ENCODE measurements around the gene SLC25A53.
"Not testable (repeated sequence)": the region's sequence is repeated elsewhere in the genome, so short reads cannot be mapped to it uniquely, and the experiment has no call there.

Gene SLC25A53

DNA sequence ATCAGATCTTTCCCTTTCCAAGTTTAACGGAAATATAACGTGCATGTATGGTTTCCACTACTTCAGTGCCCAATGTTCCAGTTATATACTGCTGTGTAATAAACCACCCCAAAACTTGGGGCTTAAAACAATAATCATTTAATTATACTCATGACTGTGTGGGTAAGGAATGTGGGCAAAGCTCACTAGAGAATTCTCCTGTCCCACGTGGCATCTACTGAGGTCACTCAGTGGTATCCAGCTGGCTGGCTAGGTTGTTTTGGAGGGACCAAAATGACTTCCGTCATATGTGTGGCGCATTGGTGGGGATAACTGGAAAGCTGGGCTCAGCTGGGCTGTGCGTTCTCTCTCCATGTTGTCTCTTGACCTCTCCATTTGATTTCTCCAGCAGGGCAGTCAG is 26.0 kb downstream of the SLC25A53 start:
- FAIRE-seq, result no peak

DNA sequence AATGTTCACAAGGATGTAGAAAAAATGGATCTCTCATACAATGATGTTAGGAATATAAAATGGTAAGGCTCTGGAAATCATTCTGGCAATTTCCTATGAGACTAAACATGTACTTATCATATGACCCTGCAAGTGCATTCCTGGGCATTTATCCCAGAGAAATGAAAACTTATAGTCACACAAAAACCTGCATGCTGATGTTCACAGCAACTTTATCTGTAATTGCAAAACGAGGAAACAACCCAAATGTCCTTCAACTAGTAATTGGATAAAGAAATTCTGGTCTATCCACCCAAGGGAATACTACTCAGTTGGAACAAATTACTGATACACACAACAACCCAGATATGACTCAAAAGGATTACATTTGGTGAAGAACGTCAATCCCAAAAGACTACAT is 30.0 kb downstream of the SLC25A53 start:
- no peak for FAIRE-seq

DNA sequence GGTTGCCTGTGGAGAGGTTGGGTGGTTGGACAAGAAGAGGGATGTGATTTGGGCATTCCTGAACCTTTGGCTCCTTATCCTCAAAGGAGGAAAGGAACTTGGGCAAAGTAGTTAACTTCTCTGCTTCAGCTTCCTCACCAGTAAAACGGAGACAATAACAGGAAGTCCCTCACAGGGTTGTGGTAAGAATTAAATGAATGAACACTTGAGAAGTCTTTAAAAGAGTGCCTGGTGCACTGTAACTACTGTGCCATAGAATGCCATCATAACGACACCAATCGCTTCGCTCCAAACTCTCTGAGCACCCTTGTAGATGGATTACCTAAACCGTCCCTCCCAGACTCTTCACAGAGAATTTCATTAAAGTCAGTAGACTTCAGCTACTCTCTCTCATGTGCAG is 34.0 kb downstream of the SLC25A53 start:
- no peak for FAIRE-seq

DNA sequence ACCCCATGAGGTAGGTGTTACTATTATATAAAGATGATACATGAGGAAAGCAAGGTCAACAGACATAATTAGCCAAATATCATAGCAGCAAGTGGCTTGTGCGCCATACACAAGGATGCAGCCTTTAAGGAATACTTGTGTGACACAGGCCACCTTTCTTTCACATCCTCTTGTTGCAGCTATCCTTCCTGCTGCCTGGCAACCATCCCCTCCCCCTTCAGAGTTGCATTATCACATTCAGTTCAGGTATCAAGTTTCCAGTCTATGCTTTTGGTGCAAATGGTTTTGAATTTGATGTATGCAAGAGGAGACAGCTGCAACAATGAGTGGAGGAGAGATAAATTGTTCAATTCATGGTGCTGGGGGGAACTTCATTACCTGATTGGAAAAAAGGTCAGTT is 38.0 kb downstream of the SLC25A53 start:
- no peak for FAIRE-seq

DNA sequence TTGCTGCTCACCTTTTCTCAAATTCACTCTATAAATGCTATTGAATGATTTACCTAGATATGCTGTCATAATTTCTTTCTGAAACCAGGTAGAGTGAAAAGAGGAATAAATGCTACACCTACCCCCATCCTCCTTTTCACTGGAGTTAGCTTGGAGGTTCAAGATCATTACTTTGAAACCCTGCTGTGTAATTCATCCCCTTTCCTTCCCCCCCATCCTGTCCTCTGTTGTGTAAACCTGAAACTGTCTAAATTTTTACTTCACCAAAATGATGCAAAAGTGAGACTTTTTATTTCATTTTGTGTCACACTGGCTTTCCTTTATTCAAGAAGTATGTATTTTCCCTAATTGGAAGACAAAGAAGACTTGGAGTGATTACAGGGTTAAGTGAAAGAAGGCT is 39.0 kb downstream of the SLC25A53 start:
- FAIRE-seq, result peak; percentile 53

DNA sequence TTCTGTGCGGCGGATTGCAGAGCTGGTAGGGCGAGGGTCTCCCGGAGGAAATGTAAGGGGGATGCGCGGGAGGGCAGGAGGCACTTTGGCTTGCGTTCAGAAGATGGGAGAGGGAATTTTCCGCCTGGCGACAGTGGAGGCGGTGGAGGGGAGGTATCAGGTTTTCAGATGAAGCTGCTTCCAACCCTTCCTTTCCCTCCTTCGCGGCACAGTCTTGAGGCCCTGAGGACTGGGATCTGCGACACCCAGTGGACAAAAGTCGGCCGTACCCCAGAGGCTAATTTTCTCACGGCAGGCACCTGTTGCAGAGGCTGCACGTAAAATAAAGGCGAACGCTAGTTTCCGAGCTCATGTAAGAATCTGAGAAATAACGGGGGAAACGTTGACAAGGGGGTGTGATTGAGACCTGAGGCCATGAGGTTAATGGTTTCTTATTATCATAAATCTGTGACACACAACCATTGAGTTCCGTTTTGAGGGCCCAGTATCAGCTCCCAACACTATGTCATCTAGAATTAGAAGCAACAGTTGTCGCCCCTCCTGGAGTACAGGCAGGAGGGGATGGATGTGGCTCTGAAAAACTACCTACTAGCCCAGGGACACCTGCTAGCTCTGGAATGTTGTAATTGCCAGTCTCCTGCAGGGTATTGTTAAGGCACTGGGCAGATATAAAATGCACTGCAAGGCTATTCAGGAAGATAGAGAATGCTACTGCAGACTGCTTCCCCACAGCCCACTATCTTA is 43.4 kb downstream of the SLC25A53 start:
- no peak for FAIRE-seq

DNA sequence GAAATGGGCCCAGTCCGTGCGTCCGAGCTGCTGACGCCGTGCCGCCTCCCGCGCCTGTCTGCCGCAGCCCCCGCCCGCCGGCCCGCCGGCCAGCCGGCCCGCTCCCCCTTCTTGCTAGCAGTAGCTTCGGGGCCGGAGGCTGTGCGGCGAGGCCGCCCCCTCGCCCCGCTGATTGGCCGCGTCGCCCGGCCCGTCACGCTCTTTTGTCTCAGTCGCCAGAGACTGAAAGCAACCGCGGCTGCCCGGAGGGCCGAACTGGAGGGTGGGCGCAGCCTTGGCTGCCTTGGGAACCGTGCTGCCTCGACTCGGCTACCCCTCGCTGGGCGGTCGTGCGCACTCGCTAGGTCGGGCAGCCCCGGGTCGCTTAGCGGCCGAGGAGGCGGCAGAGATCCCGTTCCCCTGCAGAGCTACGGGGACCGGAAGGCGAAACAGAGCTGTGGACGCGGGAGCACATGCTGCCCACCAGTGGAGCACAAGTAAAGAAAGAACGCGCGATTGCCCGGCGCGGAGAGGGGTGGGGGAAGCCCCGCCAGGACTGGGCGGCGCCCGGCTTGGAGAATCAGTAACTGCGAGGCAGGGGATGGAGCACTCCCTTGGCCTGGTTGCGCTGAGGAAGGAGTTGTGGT is 44.4 kb downstream of the SLC25A53 start, which contains the start of gene ZCCHC18:
ZCCHC18 (plus strand) TSS at position 198 of the 626 bp plus-strand sequence. CDS start 1,589 bp downstream, outside the sequence.
- FAIRE-seq, result no peak

DNA sequence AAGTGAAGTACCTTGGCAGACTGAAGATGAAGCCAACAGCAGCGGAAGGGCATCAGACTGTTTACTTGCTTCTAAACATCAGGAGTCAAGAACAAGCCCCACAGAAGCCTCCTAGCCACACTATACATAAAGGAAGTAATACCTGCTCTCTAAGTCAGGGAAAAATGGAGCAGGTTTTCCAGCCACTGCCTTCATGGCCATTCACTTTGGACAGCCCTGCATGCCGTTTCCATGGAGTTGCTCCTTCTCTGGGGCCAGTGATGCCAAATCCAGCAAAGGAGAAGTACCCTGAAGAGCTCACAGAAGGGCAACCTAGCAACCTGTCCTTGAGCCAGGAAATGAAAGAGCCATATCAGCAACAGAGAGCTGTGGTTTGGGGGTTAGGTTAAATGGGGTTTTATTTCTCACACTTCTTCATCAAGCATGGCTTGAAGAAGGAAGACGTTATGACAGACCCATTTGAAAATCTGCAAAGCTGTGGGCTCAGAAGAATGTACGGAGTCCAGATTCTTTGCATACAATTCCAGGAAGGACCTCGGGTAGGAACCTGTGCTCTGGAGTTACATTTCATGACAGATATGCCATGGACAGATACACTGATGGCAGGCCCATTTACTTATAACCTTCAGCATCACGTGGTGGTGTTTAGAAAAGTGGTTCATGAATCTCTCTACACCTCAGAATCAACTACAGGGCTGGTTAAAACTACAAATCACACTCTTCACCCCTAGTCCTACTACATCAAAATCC is 46.1 kb downstream of the SLC25A53 start:
- FAIRE-seq, result not testable (repeated sequence)

DNA sequence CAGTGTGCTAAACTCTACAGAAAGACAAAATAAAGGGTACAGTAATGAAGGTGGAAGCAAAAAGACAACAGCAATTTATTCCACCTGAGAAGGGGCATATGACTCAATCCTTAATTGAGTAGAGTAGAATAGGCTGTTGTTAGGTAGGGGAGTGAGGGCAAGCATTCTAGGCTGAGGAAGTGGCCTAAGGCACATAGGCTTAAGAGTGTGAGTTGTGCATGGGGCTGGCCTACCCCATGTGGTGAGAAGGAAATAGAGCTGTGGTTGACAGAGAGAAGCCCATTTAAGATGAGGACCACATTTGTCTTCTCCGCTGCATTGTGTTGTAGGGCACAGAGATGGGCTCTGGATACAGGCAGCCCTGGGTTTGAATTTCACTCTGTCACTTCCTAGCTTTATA is 47.9 kb downstream of the SLC25A53 start:
- FAIRE-seq, result no peak

DNA sequence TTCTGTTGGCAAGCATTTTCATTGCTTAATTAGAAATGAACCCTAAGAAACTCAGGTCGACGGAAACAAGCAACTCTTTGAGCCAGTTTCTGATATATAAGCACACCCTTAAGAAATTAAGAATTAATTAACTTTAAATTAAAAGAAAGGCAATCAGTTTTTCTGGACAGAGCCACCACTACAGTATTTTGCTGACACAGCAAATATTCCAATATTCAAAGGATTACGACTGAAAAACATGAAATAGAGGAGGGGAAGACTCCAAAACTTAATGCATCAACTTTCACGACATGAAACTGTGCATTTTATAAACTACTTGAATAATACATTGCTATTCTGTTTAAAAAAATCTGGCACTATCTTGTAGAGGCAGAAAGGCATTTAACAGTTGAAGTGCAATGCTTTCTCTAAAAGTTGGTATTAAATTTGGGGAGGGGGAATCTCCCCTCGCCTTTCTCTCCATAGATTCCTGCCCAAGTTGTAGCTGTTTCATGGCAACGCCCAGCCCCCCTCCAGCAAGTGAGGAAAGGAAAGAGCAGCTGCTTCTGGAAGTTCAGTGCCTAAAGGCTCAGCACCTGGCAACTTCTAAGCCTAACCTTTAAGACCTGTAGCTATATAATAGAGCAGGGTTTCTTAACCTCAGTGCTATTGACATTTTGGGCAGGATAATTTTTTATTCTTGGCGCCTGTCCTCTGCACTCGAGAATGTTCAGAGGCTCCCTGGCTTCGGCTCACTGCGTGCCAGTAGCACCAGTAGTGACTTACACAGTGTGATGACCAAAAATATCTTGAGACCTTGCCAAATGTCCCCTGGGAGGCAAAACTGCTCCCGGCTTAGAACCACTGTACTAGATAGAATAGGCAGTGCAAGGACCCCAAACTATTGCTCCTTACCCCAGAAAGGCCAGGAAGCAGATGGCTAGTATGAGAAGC is 51.2 kb downstream of the SLC25A53 start:
- peak; percentile 82 for FAIRE-seq

DNA sequence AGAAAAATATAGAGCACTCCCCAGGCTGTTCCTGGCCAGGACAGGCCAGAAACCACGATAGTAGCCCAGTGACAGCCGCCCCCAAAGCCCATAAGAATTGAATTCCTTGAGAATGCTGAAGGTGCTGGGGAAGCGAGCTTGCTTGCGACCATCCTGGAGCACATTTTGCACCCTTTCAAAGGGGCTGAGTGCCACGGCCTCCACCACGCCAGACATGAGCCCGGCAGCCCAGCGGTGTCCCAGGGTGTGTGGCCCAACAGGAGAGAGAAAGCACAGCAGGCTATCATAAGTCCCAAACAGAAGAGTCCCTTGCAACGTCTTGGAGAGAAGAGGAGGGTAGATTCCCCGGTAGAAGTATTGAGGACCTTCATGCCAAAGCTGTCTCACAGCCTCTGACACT is 52.1 kb downstream of the SLC25A53 start:
- no peak for FAIRE-seq

DNA sequence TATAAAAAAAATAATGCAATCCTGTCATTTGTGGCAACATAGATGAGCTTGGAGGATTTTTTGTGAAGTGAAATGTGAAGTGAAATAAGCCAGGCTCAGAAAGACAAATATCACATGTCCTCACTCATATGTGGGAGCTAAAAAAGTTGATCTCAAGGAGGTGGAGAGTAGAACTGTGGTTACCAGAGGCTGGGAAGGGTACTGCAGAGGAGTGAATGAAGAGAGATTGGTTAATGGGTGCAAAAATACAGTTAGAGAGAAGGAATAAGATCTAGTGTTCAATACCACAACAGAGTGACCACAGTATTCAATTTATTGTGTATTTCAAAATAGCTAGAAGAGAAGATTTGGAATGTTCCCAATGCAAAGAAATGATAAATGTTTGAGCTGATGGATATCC is 57.9 kb downstream of the SLC25A53 start:
- no peak for FAIRE-seq

DNA sequence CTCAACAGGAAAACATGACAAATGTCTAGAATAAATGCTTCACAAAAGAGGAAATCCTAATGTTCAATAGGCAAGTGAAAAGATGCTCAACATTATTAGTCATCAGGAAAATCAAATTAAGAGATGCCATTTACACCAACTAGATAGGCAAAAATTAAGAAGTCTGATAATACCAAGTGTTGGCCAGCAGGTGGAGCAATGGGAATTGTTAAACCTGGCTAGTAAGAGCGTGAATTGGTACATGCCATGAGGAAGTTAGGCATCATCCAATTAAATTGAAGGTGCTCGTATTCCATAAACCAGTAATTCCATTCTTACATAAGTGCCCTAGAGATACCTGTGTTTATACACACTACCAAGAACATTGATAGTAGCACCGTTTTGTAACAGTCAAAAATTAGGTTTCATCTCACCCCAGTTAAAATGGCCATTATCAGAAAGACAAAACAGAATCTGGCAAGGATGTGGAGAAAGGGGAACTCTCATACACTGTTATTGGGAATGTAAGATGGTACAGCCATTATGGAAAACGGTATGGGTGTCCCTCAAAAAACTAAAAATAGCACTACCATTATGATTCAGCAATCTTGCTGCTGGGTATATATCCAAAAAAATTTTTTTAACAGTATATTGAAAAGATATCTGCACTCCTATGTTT is 58.5 kb downstream of the SLC25A53 start:
- FAIRE-seq, result peak; percentile 98

DNA sequence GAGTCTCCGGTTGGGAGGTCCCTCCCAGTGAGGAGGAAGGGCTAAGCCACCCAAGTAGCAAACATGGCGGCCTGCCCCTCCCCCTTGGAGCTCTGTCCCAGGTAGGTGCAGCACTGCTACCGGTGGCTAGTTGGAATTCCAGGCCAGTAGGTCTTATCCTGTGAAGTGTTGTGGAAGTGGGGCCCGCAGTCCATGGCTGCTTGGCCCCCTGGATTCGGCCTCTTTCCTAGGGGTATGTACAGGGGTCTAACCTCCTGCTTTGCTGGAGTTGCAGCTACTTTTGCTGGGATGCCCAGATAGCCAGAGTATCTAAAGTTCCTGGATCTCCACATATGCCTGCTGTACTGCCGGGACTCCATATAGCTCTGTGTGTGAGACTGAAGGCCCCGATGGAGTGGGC is 70.9 kb downstream of the SLC25A53 start:
- no peak for FAIRE-seq

DNA sequence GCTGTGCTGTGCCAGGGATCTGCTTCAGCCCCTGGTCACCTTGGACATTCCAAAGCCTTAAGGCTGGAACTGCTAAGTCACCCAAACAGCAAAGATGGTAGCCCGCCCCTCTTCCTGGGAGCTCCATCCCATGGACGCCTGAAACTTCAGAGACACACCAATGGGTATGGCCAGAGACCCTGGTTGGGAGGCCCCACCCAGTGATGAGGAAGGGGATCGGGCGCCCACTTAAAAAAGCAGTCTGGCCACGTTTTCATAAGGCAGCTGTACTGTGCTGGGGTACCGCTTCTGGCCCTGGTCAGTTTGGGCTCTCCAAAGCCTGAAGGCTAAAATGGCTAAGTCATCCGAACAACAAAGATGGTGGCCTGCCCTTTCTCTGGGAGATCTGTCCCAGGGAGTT is 71.3 kb downstream of the SLC25A53 start:
- no peak for FAIRE-seq

DNA sequence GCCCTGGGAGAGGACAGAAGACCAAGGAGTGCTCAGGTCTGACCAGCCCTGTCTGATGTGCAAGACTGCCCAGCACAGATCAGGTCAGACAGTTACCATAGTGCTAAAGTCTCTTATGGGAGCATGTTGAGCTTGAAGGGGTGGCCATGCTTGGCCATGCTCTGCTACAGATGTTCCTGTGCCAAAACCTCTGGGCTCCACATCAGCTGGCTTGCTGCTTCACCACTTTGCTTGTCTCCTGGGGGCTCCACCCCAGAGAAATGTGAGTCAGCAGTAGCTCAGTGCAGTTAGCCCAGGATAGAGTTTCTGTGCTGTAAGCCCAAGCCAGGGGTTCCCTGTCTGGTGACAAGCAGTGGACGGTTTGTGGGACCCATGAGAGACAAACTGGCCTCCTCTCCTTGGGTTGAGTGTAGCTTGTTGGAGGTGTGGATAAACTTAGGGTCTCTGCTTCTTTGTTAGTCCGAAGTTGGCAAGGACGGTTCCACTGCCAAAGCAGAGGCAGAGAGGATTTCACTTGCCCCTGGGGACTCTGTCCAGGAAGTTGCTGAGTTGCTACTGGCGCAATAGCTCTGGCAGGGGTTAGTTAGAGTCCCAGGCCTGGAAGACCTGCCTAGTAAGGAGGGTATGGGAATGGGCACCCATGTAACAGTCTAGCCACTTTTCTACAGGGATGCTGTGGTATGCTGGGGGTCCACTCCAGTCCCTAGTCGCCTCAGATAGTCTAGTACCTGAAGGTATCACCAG is 72.1 kb downstream of the SLC25A53 start:
- no peak for FAIRE-seq

DNA sequence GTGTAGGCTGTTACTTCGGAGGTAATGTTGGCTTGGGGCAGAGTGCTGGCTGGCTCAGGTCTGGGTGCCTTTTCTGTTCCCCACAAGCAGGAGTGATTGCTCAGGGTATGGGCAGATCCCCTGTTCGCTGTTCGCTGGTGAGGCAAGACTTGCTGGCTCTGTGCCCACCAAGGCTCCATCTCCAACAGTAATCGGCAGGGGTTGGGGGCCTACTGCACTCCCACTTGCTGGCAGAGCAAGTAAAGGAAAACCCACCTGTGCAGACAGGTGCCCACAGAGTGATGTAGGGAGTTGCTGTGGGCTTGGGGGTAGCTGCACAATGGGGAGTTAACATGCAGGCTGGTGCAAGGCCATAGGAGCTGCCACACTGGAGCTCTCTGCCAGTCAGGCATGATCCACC is 72.7 kb downstream of the SLC25A53 start:
- no peak for FAIRE-seq

DNA sequence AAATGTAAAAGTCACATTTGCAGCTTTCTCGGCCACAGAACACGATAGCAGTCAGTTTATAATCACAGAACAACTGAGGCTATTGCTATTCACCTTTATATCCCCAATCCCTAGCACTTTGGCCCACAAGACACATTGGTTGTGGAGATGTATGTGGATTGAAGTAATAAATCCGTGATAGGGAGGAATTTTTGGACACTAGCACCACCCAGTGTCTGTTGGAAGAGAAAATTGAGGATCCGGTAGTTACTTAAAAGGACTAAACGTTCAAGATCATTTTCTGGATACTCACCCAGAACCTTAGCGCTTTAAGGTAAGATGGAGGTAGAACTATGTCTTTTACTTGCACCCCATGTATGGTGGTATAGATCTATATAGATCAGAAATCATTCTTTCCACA is 79.0 kb downstream of the SLC25A53 start:
- FAIRE-seq, result not testable (repeated sequence)

DNA sequence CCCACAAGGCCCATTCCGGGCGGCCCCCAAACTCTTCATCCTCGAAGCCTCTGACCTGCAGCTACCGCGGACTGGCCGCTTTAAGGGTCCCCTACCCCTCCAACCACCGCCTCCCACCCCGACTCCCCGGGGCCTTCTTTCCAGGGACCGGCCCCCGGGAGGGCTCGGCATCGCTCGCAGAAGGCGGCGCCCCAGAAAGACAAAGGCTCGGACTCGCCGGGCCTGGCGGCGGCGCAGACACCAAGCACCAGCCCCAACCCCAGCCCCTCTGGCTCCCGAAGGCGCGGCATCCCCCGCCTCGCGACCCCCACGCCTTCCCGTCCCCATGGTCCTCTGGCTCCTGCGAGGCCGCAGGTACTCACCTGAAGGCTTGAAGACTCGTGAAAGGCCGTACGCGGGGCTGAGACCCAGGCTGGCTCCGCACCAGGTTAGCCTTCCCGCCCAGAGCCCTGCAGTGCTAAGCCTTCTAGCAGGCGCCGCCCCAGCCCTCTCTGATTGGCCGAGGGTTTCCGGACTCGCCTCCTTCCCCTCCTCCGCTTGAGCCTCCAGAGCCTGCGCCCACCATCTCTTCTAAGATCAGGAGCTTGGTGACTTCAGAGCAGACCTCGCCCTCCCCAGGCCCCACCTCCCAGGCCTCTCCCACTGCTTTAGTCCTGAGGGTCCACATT is 80.9 kb downstream of the SLC25A53 start, which contains the start of gene TMSB15C:
TMSB15C (minus strand) TSS at position 459 of the 668 bp plus-strand sequence.
- FAIRE-seq, result not testable (repeated sequence)

DNA sequence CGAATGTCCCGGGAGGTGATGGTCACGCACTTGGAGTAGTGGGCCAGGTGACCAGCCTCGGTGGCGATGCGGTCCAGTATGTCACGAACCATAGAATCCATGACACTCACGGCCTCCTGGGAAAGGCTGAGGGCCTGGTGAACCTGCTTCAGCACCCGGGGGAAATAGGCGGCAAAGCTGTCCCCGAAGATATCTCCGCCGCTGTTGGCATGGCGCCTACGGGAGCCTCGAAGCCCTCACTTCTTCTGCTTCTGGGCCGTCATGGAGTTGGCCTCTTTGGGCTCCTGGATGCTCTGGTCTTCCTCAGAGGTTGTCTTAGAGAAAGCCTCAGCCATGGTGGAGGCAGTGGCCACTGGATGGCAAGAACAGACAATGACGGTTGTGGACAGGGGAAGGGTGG is 94.2 kb downstream of the SLC25A53 start:
- not testable (repeated sequence) for FAIRE-seq

DNA sequence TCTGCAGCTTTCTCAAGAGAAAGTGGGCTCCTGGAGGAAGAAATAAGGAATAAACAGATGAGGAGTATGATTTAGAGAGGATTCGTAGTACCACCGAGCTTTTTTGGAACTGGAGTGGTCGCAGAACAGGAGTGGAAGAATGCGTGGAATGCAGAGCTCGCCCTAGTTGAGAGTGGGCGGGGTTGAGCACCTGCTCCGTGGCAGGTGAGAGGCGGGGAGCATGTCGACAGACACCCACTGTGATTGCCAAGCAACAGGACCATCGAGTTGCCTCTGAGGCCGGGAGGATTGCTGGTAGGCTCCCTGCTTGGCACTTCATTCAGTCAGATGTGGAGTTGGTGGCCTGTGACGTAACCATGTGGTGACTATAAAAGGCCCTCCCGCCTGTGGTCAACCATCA is 101.9 kb downstream of the SLC25A53 start:
- not testable (repeated sequence) for FAIRE-seq
